Thoracic aorta (tissue), 2 donors: ENCODE measurements around the gene PDE4D. TPM values are rescaled to one million over a fixed set of nuclear protein-coding genes. Genes with fewer than 3 reads are reported as not detected.
"Not testable (repeated sequence)": the region's sequence is repeated elsewhere in the genome, so short reads cannot be mapped to it uniquely, and the experiment has no call there.

ENCODE experiments used
- ATAC-seq: fragments of 150-250 bp; one replicate; pipeline ENCODE4 v1.8.0; 2017; ENCODE audit warnings: low read depth; ENCODE audit not compliant: insufficient number of reproducible peaks, low FRiP score
- DNase-seq: peaks from one replicate; pipeline ENCODE4 v3.0.0-alpha.2; 2020; ENCODE audit warnings: low spot score
- H3K27ac ChIP-seq, 2 donors: fragments of 200-600 bp; sonication (generic); 1 replicate in 1 of 2; 2 replicates in 1 of 2; pipeline ENCODE4 v1.5.1; 2016; ENCODE audit warnings: mild to moderate bottlenecking in 2 of 2, moderate library complexity in 2 of 2
- H3K27me3 ChIP-seq: fragments of 200-600 bp; sonication (generic); replicated peaks from 2 replicates; pipeline ENCODE4 v1.6.0; 2016; ENCODE audit warnings: mild to moderate bottlenecking; ENCODE audit not compliant: insufficient read depth
- H3K36me3 ChIP-seq: fragments of 200-600 bp; sonication (generic); one replicate; pipeline ENCODE4 v1.5.1; 2016
- H3K4me1 ChIP-seq, 2 donors: fragments of 200-600 bp; sonication (generic); 1 replicate in 1 of 2; 2 replicates in 1 of 2; pipeline versions ENCODE4 v1.5.1 to v1.6.0; 2016; ENCODE audit warnings: low read depth in 2 of 2, mild to moderate bottlenecking in 1 of 2; ENCODE audit not compliant: control insufficient read depth in 1 of 2
- H3K4me3 ChIP-seq: fragments of 200-600 bp; sonication (generic); 2 replicates; pipeline ENCODE4 v1.5.1; 2016; ENCODE audit warnings: mild to moderate bottlenecking
- H3K9me3 ChIP-seq: fragments of 200-600 bp; sonication (generic); 2 replicates; pipeline ENCODE4 v1.5.1; 2016
- CTCF ChIP-seq: fragments of 200-600 bp; sonication (generic); IDR thresholded peaks from one replicate; pipeline ENCODE4 v1.5.1; 2019; ENCODE audit warnings: antibody characterized with exemption
- total RNA-seq, 2 donors: library from RNA; depleted of rRNA; stranded (reverse); fragments of >200 nt; gene quantifications; one replicate each; pipeline versions ENCODE4 v1.1.0 to v1.2.3, GENCODE V29; 2016

PDE4D gene
- total RNA-seq, 2 donors from 2014 or later = 34.0 to 85.8 TPM

- no peak for ATAC-seq
- no peak for TF ChIP-seq CTCF
- H3K27ac ChIP-seq = no peak overlapping the region
These were observed 502.5 kb downstream of the PDE4D start for GRCh38 chr5:59390989-59391388.

DNA sequence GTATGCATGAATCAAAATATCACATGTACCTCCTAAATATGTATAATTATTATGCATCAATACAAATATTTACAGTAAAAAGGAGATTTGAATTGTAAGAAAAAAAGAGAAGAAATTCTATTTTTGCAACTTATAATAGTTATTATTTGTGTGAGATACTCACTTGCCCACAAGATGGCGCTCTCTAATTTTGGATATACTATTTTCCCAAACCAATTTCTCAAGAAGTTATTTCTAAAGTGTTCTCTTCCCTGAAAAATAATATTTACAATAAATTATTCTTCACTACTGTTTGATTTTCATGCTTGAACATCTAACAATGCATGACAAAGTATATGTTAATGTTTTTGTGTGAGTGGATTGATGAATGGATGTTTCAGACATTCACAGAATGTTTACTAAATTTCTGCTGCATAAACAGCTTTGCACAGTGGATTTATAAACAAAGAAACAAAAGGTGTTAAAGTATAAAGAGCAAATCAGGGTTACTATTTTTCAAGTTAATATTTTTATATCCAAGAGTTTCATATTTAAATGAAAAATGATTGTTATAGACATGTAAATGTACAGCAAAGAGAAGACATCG, 503.4 kb downstream of the PDE4D start:
- Histone ChIP-seq H3K36me3 (no peaks in the 10 kb centered on the region), H3K27ac (no peak overlapping the region), H3K27me3 (no peaks in the 10 kb centered on the region), H3K4me1 (no peaks in the 10 kb centered on the region), H3K9me3 (no peaks in the 10 kb centered on the region), H3K4me3 (no peak overlapping the region)
- ATAC-seq (no peak), DNase-seq (no peak)
- peak; percentile 57 for TF ChIP-seq CTCF

More at GRCh38 chr5:59390989-59391388, 502.5 kb downstream of the PDE4D start:
- Histone ChIP-seq H3K4me1 (no peaks in the 10 kb centered on the region), H3K36me3 (no peaks in the 10 kb centered on the region), H3K9me3 (no peaks in the 10 kb centered on the region), H3K27me3 (no peaks in the 10 kb centered on the region), H3K4me3 (no peak overlapping the region)
- no peak for DNase-seq

DNA sequence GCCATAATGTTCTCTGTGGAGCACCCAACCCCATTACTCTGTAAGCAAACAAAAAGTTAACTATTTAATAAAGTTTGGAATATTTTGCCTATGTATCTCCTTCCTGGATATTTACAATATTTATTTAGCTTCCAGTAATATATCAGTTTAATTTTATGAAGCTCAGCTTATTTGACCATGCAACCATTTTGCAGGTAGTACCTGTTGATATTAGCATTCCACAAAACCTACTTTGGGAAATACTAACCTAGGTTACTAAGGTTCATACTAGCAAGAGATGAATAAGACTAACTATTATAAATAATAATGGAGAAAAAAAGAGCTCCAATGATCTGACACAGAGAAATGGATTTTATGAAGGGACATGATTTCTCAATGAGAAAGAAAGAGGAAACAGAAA, 506.4 kb downstream of the PDE4D start:
- Histone ChIP-seq H3K27me3 (no peaks in the 10 kb centered on the region), H3K27ac (no peak overlapping the region), H3K4me1 (no peaks in the 10 kb centered on the region), H3K4me3 (no peak overlapping the region), H3K36me3 (no peaks in the 10 kb centered on the region), H3K9me3 (no peaks in the 10 kb centered on the region)
- DNase-seq = no peak
- TF ChIP-seq CTCF = no peak
- no peak for ATAC-seq

- no peak for TF ChIP-seq CTCF
- Histone ChIP-seq H3K36me3 (no peaks in the 10 kb centered on the region), H3K27me3 (no peaks in the 10 kb centered on the region), H3K9me3 (no peaks in the 10 kb centered on the region), H3K4me3 (no peak overlapping the region), H3K27ac (no peak overlapping the region), H3K4me1 (no peaks in the 10 kb centered on the region)
- ATAC-seq = no peak
- no peak for DNase-seq
These were observed 507.8 kb downstream of the PDE4D start for GRCh38 chr5:59385700-59386099.

DNA sequence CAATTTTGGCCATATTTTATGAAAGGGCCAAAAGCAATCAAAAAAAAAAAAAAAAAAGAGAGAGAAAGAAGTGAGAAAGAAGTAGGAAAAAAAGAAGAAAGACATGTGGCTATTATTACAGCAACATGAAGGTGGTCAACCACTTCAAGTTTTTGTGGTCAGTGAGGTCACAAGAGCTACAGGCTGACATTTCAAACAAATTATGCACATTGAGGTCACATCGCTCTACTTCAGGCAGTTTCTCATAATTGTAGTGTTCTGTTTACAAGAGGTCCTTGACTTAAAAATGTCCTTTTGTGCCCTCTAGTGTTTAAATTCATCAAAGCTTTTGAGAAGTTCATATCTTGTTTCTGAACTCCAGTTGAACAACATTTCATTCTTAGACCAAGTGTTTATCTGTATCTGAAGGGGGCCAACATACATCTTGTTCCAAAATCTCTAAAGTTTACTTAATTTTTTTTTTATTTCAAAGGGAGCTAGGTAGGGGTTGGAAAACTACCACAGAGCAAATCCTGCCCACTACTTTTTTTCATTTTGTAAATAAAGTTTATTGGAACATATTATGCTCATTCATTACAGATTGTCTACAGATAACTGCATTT, 513.1 kb downstream of the PDE4D start:
- Histone ChIP-seq H3K9me3 (no peaks in the 10 kb centered on the region), H3K27ac (no peak overlapping the region), H3K4me3 (no peak overlapping the region), H3K4me1 (no peaks in the 10 kb centered on the region), H3K36me3 (no peaks in the 10 kb centered on the region), H3K27me3 (no peaks in the 10 kb centered on the region)
- peak; percentile 28 for TF ChIP-seq CTCF
- ATAC-seq (no peak), DNase-seq (no peak)

- H3K4me1 ChIP-seq, H3K27me3 ChIP-seq, ATAC-seq, H3K4me3 ChIP-seq, H3K36me3 ChIP-seq, DNase-seq, H3K9me3 ChIP-seq, H3K27ac ChIP-seq: not testable (repeated sequence)
These were observed 519.5 kb downstream of the PDE4D start for GRCh38 chr5:59374036-59374435.
